Stimulated activated memory B cell treated with anti-CD40 and anti-IgM and Interleukin-4, amounts not matched to agents 10 μg/mL and 1 μg/mL and 100 μg/mL, for 72 hours (primary cell): ENCODE data around the gene PRKCA.
A peak's percentile ranks its signal among the peaks of the same experiment; 100 is the strongest.
"Not testable (repeated sequence)": the region's sequence is repeated elsewhere in the genome, so short reads cannot be mapped to it uniquely, and the experiment has no call there.

Experiments
- ATAC-seq: fragments of 150-1000 bp; cut with Tn5 transposase; 2 replicates; pipeline ENCODE4 v1.10.0; 2021
- H3K27ac Mint-ChIP-seq: one replicate; pipeline ENCODE4 v1.8.0; 2022; ENCODE audit warnings: mild to moderate bottlenecking, mixed read lengths
- H3K27me3 Mint-ChIP-seq: one replicate; pipeline ENCODE4 v1.8.0; 2022; ENCODE audit warnings: mixed read lengths
- H3K36me3 Mint-ChIP-seq: one replicate; pipeline ENCODE4 v1.8.0; 2022; ENCODE audit warnings: mixed read lengths
- H3K4me1 Mint-ChIP-seq: one replicate; pipeline ENCODE4 v1.8.0; 2022; ENCODE audit warnings: mixed read lengths
- H3K4me3 Mint-ChIP-seq: one replicate; pipeline ENCODE4 v1.8.0; 2022; ENCODE audit warnings: mild to moderate bottlenecking, moderate library complexity, mixed read lengths
- H3K9me3 Mint-ChIP-seq: one replicate; pipeline ENCODE4 v1.8.0; 2022; ENCODE audit warnings: mixed read lengths

Gene PRKCA

GRCh38 chr17:66277191-66277590 is 25.2 kb upstream of the PRKCA start:
- no peaks in the 10 kb centered on the region for H3K4me1 Mint-ChIP-seq
- no peaks in the 10 kb centered on the region for H3K27me3 Mint-ChIP-seq
- H3K36me3 Mint-ChIP-seq, result no peaks in the 10 kb centered on the region
- H3K4me3 Mint-ChIP-seq, result no peak overlapping the region
- H3K27ac Mint-ChIP-seq, result no peak overlapping the region
- H3K9me3 Mint-ChIP-seq, result no peaks in the 10 kb centered on the region
- ATAC-seq, result no peak

- Mint-ChIP-seq H3K27ac (no peak overlapping the region), H3K4me3 (no peak overlapping the region), H3K4me1 (no peaks in the 10 kb centered on the region), H3K9me3 (no peaks in the 10 kb centered on the region), H3K36me3 (no peaks in the 10 kb centered on the region), H3K27me3 (peaks cover 14% of the 10 kb centered on the region)
- ATAC-seq, result no peak
Measured at GRCh38 chr17:66281661-66282369, 20.6 kb upstream of the PRKCA start.

GRCh38 chr17:66283296-66283934 is 19.0 kb upstream of the PRKCA start:
- ATAC-seq, result no peak
- Mint-ChIP-seq H3K27ac (no peak overlapping the region), H3K27me3 (peaks cover 30% of the 10 kb centered on the region), H3K36me3 (no peaks in the 10 kb centered on the region), H3K4me1 (no peaks in the 10 kb centered on the region), H3K9me3 (no peaks in the 10 kb centered on the region), H3K4me3 (no peak overlapping the region)

- H3K36me3 Mint-ChIP-seq, result no peaks in the 10 kb centered on the region
Measured at GRCh38 chr17:66283971-66284370, 18.4 kb upstream of the PRKCA start.

GRCh38 chr17:66285149-66285548 is 17.3 kb upstream of the PRKCA start:
- no peaks in the 10 kb centered on the region for H3K9me3 Mint-ChIP-seq
- H3K27ac Mint-ChIP-seq, result no peak overlapping the region
- H3K4me1 Mint-ChIP-seq, result no peaks in the 10 kb centered on the region
- H3K36me3 Mint-ChIP-seq, result no peaks in the 10 kb centered on the region
- no peak for ATAC-seq
- no peak overlapping the region for H3K4me3 Mint-ChIP-seq
- H3K27me3 Mint-ChIP-seq, result peaks cover 30% of the 10 kb centered on the region

More at GRCh38 chr17:66283971-66284370, 18.4 kb upstream of the PRKCA start:
- ATAC-seq, result no peak
- no peaks in the 10 kb centered on the region for H3K9me3 Mint-ChIP-seq
- H3K27ac Mint-ChIP-seq, result no peak overlapping the region
- no peak overlapping the region for H3K4me3 Mint-ChIP-seq
- peaks cover 30% of the 10 kb centered on the region for H3K27me3 Mint-ChIP-seq
- no peaks in the 10 kb centered on the region for H3K4me1 Mint-ChIP-seq

DNA sequence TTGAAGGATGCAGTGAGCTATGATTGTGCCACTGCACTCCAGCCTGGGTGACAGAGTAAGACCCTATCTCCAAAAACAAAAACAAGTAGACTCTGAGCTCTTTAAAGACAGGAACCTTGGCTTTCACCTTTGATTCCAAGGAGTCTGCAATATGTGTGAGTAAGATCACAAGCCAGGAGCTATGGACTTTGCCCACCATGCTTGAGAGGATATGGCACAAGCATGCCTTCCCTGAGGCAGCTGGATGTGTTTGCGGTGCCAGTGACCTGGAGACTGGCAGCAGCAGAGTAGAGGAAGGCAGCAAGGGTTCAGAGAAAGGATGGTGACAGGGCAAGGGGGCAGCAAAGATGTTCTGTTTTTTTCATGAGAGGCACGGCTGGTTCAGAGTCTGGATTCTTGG is 14.5 kb upstream of the PRKCA start:
- Mint-ChIP-seq H3K36me3 (no peaks in the 10 kb centered on the region), H3K27me3 (peaks cover 30% of the 10 kb centered on the region), H3K27ac (no peak overlapping the region), H3K4me1 (no peaks in the 10 kb centered on the region), H3K9me3 (no peaks in the 10 kb centered on the region), H3K4me3 (no peak overlapping the region)
- ATAC-seq, result no peak

DNA sequence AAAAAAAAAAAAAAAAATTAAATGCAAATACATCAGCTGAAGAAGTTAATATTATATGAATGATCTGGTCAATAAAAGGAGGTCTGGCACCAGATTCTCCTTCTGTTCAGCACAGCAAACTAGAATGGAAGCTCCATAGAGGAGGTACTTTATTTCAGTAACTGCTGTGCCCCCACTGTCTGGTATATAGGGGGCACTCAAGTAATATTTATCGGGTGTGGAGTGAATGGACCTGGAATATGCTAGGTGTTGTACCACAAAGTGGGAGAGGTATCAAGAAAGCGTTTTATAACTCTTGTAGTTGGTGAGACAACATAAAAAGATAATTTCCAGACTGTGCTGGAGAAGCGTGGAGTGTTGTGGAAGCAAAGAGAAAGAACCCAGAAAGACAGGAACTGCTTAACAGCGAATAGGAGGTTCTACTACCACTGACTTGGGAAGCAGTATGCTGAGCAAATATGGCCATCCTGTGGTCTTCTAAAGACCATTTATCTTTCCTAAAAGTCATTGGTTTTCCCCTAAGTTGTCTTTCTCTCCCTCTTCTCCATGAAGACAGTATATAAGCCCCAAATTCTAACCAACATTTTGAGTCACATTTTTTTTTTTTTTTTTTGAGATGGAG is 12.2 kb upstream of the PRKCA start:
- Mint-ChIP-seq H3K27me3 (peaks cover 21% of the 10 kb centered on the region), H3K36me3 (no peaks in the 10 kb centered on the region), H3K9me3 (no peaks in the 10 kb centered on the region), H3K4me1 (no peaks in the 10 kb centered on the region), H3K27ac (no peak overlapping the region), H3K4me3 (no peak overlapping the region)
- no peak for ATAC-seq

DNA sequence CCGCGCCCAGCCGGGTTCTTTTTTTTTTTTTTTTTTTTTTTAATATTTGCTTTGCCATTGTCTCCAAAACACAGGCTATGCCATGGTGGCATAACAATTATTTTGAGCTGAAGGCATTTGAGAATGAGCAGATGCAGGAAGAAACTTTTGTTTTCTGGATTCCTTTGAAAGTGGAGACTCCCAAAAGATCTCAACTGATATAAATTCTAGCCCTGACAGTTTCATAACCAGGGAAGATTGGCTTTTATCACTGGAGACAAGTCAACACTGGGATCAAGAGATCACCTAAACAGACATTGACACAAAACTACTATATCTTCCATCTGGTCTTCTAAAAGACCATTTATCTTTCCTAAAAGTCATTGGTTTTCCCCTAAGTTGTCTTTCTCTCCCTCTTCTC is 10.1 kb upstream of the PRKCA start:
- Mint-ChIP-seq H3K27ac (no peak overlapping the region), H3K4me3 (no peak overlapping the region), H3K27me3 (peaks cover 11% of the 10 kb centered on the region), H3K9me3 (no peaks in the 10 kb centered on the region), H3K4me1 (no peaks in the 10 kb centered on the region), H3K36me3 (no peaks in the 10 kb centered on the region)
- ATAC-seq, result no peak

- Mint-ChIP-seq H3K4me3 (no peak overlapping the region), H3K4me1 (peaks cover 1% of the 10 kb centered on the region), H3K27me3 (peaks cover 16% of the 10 kb centered on the region), H3K9me3 (no peaks in the 10 kb centered on the region), H3K27ac (no peak overlapping the region), H3K36me3 (no peaks in the 10 kb centered on the region)
- ATAC-seq, result no peak
Measured at GRCh38 chr17:66296289-66296725, 6.1 kb upstream of the PRKCA start.

DNA sequence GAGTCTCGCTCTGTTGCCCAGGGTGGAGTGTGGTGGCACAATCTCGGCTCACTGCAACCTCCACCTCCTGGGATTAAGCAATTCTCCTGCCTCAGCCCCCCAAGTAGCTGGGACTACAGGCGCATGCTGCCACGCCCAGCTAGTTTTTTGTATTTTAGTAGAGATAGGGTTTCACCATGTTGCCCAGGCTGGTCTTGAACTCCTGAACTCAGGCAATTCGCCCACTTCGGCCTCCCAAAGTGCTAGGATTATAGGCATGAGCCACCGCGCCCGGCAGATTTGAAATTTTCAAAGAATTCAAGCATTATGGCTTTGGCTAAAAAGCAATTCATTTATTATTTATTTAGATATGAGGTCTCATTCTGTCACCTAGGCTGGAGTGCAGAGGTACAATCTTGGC is 5.0 kb upstream of the PRKCA start:
- H3K4me1 Mint-ChIP-seq, H3K36me3 Mint-ChIP-seq, H3K27ac Mint-ChIP-seq, ATAC-seq, H3K4me3 Mint-ChIP-seq, H3K9me3 Mint-ChIP-seq: not testable (repeated sequence)
- H3K27me3 Mint-ChIP-seq, result peaks cover 23% of the 10 kb centered on the region

DNA sequence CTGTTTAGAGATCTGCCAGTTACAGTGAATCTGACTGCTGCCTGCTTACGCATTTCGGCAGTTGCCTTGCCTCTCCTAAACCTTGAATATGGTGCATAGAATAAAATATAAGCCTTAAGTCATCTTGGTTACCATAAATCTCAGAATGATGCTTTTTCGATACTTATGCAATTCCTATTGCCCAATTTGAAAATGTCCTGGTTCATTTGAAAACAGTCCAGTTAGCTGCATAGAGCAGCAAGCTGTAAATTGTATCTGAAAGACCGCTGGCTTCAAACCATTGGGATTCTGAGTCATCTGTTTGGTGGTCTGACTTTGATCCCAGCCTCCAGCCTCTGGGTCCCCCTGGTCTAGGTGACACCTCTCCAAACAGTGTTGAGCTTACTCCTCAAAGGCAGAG is 2.7 kb upstream of the PRKCA start:
- Mint-ChIP-seq H3K27me3 (peaks cover 40% of the 10 kb centered on the region), H3K4me1 (peaks cover 14% of the 10 kb centered on the region), H3K4me3 (no peak overlapping the region), H3K27ac (no peak overlapping the region), H3K36me3 (no peaks in the 10 kb centered on the region), H3K9me3 (no peaks in the 10 kb centered on the region)
- ATAC-seq, result no peak

- ATAC-seq, result no peak
- H3K27me3 Mint-ChIP-seq, result peaks cover 40% of the 10 kb centered on the region
- H3K4me3 Mint-ChIP-seq, result no peak overlapping the region
- H3K36me3 Mint-ChIP-seq, result no peaks in the 10 kb centered on the region
- H3K27ac Mint-ChIP-seq, result no peak overlapping the region
- H3K4me1 Mint-ChIP-seq, result peaks cover 14% of the 10 kb centered on the region
- H3K9me3 Mint-ChIP-seq, result no peaks in the 10 kb centered on the region
Measured at GRCh38 chr17:66300956-66301355, 1.5 kb upstream of the PRKCA start.

DNA sequence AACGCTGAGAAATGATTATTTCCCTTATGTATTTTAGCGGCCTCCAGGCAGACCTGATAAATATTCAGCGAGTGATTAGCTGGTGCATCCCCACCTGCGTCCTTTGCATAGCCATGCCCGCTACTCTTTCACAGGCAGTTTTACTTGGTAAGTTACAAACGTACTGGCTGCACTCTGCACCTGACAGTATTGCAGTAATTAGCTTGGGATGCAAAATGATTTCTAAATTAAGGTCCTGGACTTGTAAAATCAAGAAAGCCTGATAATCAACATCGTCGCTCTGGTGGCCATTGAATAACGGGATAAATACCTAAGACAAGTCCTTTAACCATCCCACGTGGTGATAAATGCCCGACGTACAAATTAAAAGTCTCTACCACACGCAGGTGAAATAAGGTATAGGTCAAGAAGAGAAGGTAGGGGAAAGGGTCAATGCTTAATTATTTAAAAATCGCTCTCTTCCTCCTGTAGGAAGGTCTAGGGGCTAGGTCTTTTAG is 998 bp upstream of the PRKCA start:
- Mint-ChIP-seq H3K27ac (peak overlapping the region; percentile 65), H3K4me1 (peaks cover 14% of the 10 kb centered on the region), H3K4me3 (peak overlapping the region; percentile 85), H3K36me3 (no peaks in the 10 kb centered on the region), H3K9me3 (no peaks in the 10 kb centered on the region), H3K27me3 (peaks cover 40% of the 10 kb centered on the region)
- ATAC-seq, result no peak

- Mint-ChIP-seq H3K4me1 (peaks cover 14% of the 10 kb centered on the region), H3K27ac (peak overlapping the region; percentile 15), H3K4me3 (peak overlapping the region; percentile 77), H3K36me3 (no peaks in the 10 kb centered on the region), H3K9me3 (no peaks in the 10 kb centered on the region), H3K27me3 (peaks cover 40% of the 10 kb centered on the region)
- ATAC-seq, result peak; percentile 47
Measured at GRCh38 chr17:66302761-66303626, 581 bp downstream of the PRKCA start.
